Lung (tissue), 12 donors: ENCODE data around the gene CNTN5. TPM values are rescaled to one million over a fixed set of nuclear protein-coding genes. Genes with fewer than 3 reads are reported as not detected.

Source experiments
- ATAC-seq: fragments of 200-7000 bp; cut with Tn5 transposase; one replicate; pipeline ENCODE4 v1.9.1; 2020; ENCODE audit warnings: moderate number of reproducible peaks; ENCODE audit not compliant: insufficient read depth, low FRiP score
- DNase-seq, 3 donors: peaks; one replicate each; pipeline ENCODE4 v3.0.0-alpha.2; 2013 to 2017
- H3K27ac ChIP-seq, 2 donors: one replicate each; pipeline ENCODE4 v1.5.1; 2013; ENCODE audit warnings: mild to moderate bottlenecking in 2 of 2, moderate library complexity in 2 of 2, control low read depth in 1 of 2, inconsistent platforms in 1 of 2, low read depth in 1 of 2, low read length in 1 of 2
- H3K27me3 ChIP-seq, 3 donors: one replicate each; pipeline ENCODE4 v1.5.1; 2013; ENCODE audit warnings: low read length in 2 of 3; ENCODE audit not compliant: control insufficient read depth in 3 of 3, insufficient read depth in 3 of 3
- H3K36me3 ChIP-seq, 4 donors: one replicate each; pipeline ENCODE4 v1.5.1; 2013; ENCODE audit warnings: low read length in 4 of 4, mild to moderate bottlenecking in 1 of 4, moderate library complexity in 1 of 4; ENCODE audit not compliant: control insufficient read depth in 4 of 4, insufficient read depth in 4 of 4
- H3K4me1 ChIP-seq, 5 donors: one replicate each; pipeline ENCODE4 v1.5.1; 2013; ENCODE audit warnings: low read length in 5 of 5, mild to moderate bottlenecking in 2 of 5, moderate library complexity in 1 of 5; ENCODE audit not compliant: control insufficient read depth in 5 of 5, insufficient read depth in 5 of 5
- H3K4me3 ChIP-seq: one replicate; pipeline ENCODE4 v1.5.1; 2013; ENCODE audit warnings: mild to moderate bottlenecking, control low read depth, moderate library complexity
- H3K9ac ChIP-seq, 2 donors: one replicate each; pipeline ENCODE4 v1.5.1; 2013; ENCODE audit warnings: low read length in 2 of 2, control low read depth in 1 of 2; ENCODE audit not compliant: insufficient read depth in 1 of 2
- H3K9me3 ChIP-seq, 4 donors: one replicate each; pipeline ENCODE4 v1.5.1; 2013; ENCODE audit warnings: low read length in 3 of 4, mild to moderate bottlenecking in 1 of 4, moderate library complexity in 1 of 4; ENCODE audit not compliant: control insufficient read depth in 4 of 4, insufficient read depth in 3 of 4
- WGBS, 2 donors: extraction: QIAGEN DNeasy Blood & Tissue Kit; methylation state at CpG; one replicate each; pipeline ENCODE4 v1.1.7; 2013; 5-methylcytosine and 5-hydroxymethylcytosine counted together
- polyA plus RNA-seq, 2 donors: library from polyadenylated mRNA; stranded (reverse); fragments of 200-250 nt; gene quantifications; one replicate each; pipeline ENCODE4 v1.2.1, GENCODE V29; 2013
- total RNA-seq, 2 donors: library from RNA; depleted of rRNA in 1 of 2; stranded (reverse); fragments of >200 nt in 1 of 2; gene quantifications; one replicate each; pipeline ENCODE4 v1.2.1, GENCODE V29; 2014 to 2021
- TF ChIP-seq, protein P1 (sequence below): IDR thresholded peaks from 2 replicates; pipeline ENCODE4 v1.5.1; 2012; ENCODE audit warnings: mild to moderate bottlenecking; ENCODE audit errors: control extremely low read depth, extremely low read depth
- donor health status: control.
- donor health status: control.
- donor health status: Bipolar disorder and iron deficiency.
- donor health status: healthy.
- donor health status: DM: yes; HTN: yes; CAD: no.

Gene CNTN5
- total and polyA plus RNA-seq, 4 donors = 0.10 to 0.80 (median 0.44) TPM

DNA sequence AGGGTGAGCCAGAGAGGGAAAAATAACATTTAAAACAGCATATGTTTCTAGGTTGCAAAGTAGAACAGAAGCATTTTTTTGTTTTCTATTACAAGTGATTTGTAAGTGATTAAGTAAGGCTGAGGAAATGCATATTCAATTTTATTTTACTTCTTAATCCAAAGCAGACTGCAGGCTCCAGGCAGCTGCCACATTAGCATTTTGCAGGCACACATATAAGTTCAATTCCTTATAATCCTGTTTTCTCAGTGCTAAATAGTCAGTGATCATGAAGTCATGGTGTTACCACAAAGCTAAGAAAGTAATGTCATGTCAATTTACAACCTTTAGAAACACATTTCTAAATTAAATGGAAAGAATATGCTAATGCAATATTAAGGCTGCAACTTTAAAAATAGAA is 149.8 kb downstream of the CNTN5 start:
- H3K4me1 ChIP-seq = no peaks in the 10 kb centered on the region
- no peak for DNase-seq
- H3K36me3 ChIP-seq = no peaks in the 10 kb centered on the region
- H3K9me3 ChIP-seq = no peaks in the 10 kb centered on the region
- H3K27me3 ChIP-seq = no peaks in the 10 kb centered on the region
- TF ChIP-seq, protein P1, sequence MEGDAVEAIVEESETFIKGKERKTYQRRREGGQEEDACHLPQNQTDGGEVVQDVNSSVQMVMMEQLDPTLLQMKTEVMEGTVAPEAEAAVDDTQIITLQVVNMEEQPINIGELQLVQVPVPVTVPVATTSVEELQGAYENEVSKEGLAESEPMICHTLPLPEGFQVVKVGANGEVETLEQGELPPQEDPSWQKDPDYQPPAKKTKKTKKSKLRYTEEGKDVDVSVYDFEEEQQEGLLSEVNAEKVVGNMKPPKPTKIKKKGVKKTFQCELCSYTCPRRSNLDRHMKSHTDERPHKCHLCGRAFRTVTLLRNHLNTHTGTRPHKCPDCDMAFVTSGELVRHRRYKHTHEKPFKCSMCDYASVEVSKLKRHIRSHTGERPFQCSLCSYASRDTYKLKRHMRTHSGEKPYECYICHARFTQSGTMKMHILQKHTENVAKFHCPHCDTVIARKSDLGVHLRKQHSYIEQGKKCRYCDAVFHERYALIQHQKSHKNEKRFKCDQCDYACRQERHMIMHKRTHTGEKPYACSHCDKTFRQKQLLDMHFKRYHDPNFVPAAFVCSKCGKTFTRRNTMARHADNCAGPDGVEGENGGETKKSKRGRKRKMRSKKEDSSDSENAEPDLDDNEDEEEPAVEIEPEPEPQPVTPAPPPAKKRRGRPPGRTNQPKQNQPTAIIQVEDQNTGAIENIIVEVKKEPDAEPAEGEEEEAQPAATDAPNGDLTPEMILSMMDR = no peak
- H3K27ac ChIP-seq = no peak overlapping the region
- H3K4me3 ChIP-seq = no peak overlapping the region
- ATAC-seq = no peak
- H3K9ac ChIP-seq = no peak overlapping the region

DNA sequence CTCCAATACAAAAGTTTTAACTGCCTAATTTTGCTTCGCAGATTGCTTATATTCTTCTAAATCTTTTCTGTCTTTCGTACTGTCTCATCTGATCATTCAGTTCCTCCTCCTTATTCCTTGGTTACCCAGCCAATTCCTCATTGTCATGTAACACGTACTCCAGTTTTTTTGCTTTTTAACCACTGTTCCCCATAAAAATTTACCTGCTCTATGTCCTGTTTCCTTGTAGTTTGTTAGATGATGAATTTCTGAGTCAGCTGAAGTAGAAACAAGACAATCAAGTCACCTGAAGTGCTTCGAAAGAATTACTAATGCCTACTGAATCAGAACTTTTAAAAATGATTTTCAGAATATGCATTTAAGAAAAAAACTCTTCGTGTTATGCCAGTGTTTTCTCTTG is 150.6 kb downstream of the CNTN5 start:
- no peaks in the 10 kb centered on the region for H3K9me3 ChIP-seq
- H3K36me3 ChIP-seq = no peaks in the 10 kb centered on the region
- H3K4me1 ChIP-seq = no peaks in the 10 kb centered on the region
- no peak overlapping the region for H3K9ac ChIP-seq
- no peaks in the 10 kb centered on the region for H3K27me3 ChIP-seq
- WGBS, 2 donors = 81 to 87% methylated on average over 5 of the region's 5 CpGs
- ATAC-seq (no peak), DNase-seq (no peak)
- TF ChIP-seq, protein P1 = no peak
- no peak overlapping the region for H3K4me3 ChIP-seq
- no peak overlapping the region for H3K27ac ChIP-seq

DNA sequence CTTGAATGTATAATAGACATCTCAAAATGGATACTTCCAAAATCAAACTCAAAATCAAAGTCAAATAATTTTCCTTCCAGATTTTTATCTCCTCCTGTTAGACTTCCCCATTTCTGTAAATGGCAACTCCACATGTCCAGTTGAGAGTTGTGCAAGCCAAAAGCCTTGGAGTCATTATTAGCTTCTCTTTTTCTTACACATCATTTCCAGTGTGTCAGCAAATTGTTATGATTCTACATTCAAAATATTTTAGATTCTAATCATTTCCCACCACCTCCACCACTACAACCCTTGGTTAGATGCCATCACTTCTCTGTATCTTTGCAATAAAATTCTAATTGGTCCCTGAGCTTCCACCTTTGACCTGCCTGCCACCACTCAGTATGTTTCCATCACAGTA is 155.7 kb downstream of the CNTN5 start:
- Histone ChIP-seq H3K9ac (no peak overlapping the region), H3K9me3 (peaks cover 0 to 2% (median 0%) of the 10 kb centered on the region in 4 donors), H3K4me3 (no peak overlapping the region), H3K4me1 (no peaks in the 10 kb centered on the region), H3K27me3 (no peaks in the 10 kb centered on the region), H3K27ac (no peak overlapping the region), H3K36me3 (no peaks in the 10 kb centered on the region)
- ATAC-seq (no peak), DNase-seq (no peak)
- TF ChIP-seq, protein P1 = no peak

DNA sequence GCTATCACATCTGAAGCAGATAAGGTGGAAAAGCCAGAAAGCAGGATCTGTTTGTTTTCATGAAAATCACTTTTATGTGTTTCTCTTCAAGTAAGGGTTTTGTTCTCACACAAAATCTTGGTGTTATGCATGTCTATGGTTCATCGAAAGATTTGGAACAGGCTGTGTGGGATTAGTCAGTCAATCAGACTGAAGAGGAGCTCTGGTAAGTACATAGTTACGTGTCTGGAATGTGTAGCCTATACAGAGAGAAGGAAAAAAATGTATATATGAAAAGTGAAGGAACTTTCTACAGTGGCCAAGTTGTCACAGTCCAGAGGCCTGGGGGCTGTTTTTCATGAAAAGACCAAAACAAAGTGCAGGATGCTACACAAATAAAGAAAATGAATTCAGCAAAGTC is 156.7 kb downstream of the CNTN5 start:
- Histone ChIP-seq H3K9me3 (peaks cover 0 to 2% (median 0%) of the 10 kb centered on the region in 4 donors), H3K4me1 (no peaks in the 10 kb centered on the region), H3K36me3 (no peaks in the 10 kb centered on the region), H3K9ac (no peak overlapping the region), H3K4me3 (no peak overlapping the region), H3K27me3 (no peaks in the 10 kb centered on the region), H3K27ac (no peak overlapping the region)
- DNase-seq (no peak), ATAC-seq (no peak)
- 81 to 84% methylated on average over 2 of the region's 2 CpGs for WGBS, 2 donors
- TF ChIP-seq, protein P1 = no peak
